Measurements from ENCODE around the gene ATXN2L. TPM values are rescaled to one million over a fixed set of nuclear protein-coding genes. Genes with fewer than 3 reads are reported as not detected.
"Not testable (repeated sequence)": the region's sequence is repeated elsewhere in the genome, so short reads cannot be mapped to it uniquely, and the experiment has no call there.

Gene ATXN2L
- total RNA-seq, 1 experiment from 2014 or later = 82.0 TPM

DNA sequence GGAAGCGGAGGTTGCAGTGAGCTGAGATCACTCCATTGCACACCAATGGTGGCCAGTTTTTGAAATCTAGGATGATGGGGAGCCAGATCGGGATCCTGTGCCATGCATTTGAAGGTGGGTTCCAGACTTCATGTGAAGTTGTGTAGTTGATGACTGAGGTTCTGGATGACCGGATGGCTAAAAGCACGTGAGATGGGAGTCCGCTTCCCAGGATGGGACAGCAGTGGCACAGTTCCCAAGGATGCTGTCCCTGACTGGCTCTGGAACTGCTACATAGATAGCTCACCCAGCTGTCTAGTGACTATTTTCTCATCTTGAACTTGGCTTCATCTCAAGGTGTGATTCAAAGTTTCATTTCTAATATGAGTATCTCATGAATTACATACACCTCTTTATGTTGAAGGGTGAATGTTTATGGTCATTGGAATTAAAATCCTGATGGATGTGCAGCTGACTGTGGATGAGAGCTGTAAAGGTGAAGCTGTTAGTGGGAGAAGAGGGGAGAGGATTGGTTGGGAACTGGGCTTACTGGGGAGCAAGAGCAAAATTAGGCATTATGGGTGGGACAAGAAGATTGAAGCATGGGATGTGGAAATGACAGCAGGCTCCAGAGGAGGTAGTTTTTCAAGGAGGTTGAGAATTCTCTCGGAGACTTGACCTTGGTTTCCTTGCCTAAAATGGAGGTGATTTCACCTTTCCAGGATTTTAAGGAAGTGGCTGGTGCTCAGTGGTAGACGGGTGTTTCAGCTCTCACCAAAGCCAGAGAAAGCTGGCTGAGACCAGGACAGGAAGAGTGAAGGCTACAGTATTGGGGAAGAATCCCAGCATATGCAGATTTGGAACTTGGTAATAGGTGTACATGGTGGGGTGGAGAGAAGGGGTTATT is 15.1 kb downstream of the ATXN2L start:
- no peak for DNase-seq (ENCODE audit: extremely low read depth, low read depth)

DNA sequence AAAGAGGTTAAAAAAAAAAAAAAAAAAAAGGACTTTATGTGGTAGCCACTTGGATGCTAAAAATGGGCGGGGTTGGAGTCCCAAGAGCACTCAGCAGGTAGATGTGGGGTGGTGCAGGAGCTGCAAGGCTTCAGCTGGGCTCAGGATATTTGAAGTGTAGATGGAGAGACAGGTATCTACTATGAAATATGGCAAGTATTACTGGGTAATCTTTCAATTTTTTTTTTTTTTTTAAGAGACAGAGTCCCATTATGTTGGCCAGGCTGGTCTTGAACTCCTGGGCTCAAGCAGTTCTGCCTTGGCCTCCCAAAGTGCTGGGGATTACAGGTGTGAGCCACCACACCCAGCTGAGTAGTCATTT is 15.7 kb downstream of the ATXN2L start:
- no peak for DNase-seq (ENCODE audit: extremely low read depth, low read depth)

GRCh38 chr16:28839004-28839639 is 16.3 kb downstream of the ATXN2L start:
- DNase-seq (ENCODE audit: extremely low read depth, low read depth) = no peak

DNA sequence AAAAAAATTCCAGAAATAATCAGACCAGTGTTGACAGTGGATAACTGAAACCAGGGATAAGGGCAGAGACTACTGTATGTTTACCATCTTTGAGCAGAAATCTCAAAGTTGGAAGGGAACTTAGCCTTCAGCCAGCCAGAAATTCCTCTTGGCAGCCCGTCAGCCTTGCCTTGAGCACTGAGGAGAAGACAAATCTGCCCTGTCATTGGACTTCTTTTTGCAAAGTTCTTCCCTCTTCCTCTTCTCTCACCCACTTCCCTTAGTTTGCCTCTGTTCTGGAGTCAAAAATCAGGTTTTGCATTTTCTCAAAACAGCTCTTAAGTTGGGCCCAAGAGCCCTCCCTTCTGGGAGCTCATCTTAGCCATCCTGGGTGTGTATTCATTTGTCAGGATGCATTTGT is 17.1 kb downstream of the ATXN2L start:
- DNase-seq (ENCODE audit: extremely low read depth, low read depth) = no peak

DNA sequence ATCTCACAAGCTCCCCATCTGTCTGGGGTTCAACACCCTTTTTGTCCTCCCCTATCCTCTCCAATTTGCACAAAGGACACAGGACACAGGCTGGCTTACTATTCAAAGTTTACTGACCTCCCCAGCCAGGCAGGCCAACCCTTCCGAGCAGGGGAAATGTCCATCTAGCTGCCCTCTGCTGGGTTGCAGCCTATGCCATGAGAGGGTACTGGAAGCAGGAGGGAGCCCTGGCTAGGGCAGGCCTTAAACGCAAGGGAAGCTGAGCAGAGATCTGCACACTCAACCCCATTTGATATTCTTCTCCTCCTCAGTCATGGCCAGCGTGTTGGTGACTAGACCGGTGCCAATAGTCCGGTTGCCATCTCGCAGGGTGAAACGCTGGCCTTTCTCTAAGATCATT is 19.9 kb downstream of the ATXN2L start:
- DNase-seq (ENCODE audit: extremely low read depth, low read depth) = no peak

- DNase-seq (ENCODE audit: extremely low read depth, low read depth) = no peak
Observed at GRCh38 chr16:28843766-28844165, 21.0 kb downstream of the ATXN2L start.

DNA sequence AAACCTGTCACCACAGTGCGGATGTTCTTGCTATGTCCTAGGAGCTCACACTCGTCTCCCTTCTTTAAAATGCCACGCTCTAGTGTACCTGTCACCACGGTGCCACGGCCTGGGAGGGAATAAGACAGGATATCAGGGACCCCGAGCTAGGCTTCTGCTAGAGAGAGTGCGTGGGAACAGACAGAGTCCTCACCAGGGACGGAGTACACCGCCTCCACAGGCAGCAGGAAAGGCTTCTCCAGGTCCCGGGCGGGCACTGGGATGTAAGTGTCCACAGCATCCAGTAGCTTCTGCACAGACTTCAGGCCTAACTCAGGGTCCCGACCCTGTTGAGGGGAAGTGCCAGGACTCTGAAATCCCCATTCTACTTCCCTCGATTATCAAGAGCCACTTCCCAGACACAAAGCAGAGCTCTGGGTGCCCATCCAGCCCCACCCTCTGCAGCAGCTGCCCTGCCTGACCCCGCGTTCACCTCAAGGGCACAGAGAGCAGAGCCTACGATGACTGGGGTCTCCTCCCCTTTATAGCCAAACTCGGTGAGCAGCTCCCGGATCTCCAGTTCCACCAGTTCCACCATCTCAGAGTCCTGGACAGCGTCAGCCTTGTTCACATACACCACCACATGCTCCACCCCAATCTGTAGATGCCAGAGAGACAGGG is 21.6 kb downstream of the ATXN2L start:
- DNase-seq (ENCODE audit: extremely low read depth, low read depth) = no peak

- no peak for DNase-seq (ENCODE audit: extremely low read depth, low read depth)
Observed at GRCh38 chr16:28845293-28845692, 22.5 kb downstream of the ATXN2L start.

- DNase-seq (ENCODE audit: extremely low read depth, low read depth) = no peak
Observed at GRCh38 chr16:28845761-28846079, 22.9 kb downstream of the ATXN2L start.

GRCh38 chr16:28846080-28846932 is 23.5 kb downstream of the ATXN2L start, which contains the start of gene TUFM:
TSS of gene TUFM (minus strand) at chr16:28846348. CDS start at chr16:28846269, 79 bp downstream.
- DNase-seq (ENCODE audit: extremely low read depth, low read depth) = peak; percentile 98

DNA sequence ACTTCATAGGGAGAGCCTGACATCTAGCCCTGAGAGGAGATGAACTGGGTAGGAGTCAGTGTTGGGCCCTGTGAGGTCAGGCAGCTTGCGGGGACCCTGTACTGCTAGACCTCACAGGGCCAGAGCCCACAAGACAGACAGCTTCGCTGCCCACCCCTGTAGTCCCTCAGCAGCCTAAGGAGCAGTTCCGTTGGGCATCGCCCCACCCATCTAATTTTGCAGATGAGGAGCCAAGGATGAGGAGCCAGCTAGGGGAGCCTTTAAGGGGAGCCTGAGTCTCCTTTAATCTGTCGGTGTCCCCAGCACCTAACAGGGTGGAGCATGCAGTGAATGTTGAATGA is 24.1 kb downstream of the ATXN2L start:
- no peak for DNase-seq (ENCODE audit: extremely low read depth, low read depth)

- DNase-seq (ENCODE audit: extremely low read depth, low read depth) = no peak
Observed at GRCh38 chr16:28858421-28858820, 35.6 kb downstream of the ATXN2L start.

GRCh38 chr16:28859326-28859725 is 36.5 kb downstream of the ATXN2L start:
- no peak for DNase-seq (ENCODE audit: extremely low read depth, low read depth)

- DNase-seq (ENCODE audit: extremely low read depth, low read depth) = no peak
Observed at GRCh38 chr16:28863929-28864793, 41.4 kb downstream of the ATXN2L start.

DNA sequence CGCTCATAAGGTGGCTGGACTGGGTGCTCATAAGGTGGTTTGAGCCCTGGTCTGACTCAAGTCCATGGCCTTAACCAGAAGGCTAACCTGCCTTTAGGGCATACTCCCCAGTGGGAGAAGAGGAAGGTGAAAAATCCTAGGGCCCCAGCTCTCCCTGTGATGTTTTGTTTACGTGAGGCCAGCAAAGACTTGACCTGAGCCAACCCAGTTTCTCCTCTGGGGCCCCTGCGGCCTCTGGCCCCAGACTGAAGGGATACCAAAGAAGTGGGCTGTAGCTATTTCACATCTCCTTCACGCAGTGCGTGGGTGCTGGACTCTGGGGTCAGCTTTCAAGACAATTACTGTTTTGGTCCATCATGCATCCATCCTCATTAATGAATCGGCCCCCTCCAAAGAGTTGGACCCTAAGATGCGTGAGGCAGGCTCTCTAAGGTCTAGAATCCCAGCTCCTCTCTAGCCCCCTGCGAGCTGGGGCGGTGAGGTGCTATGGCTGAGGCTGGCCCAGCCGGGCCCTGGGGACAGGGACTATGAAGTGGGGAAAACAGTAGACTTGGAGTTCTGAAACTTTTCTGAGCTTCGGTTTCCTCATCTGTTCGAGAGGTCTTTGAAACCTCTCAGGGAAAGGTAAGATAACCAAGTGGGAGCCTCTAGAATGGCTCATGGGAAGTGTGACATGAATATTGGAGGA is 42.3 kb downstream of the ATXN2L start:
- no peak for DNase-seq (ENCODE audit: extremely low read depth, low read depth)

DNA sequence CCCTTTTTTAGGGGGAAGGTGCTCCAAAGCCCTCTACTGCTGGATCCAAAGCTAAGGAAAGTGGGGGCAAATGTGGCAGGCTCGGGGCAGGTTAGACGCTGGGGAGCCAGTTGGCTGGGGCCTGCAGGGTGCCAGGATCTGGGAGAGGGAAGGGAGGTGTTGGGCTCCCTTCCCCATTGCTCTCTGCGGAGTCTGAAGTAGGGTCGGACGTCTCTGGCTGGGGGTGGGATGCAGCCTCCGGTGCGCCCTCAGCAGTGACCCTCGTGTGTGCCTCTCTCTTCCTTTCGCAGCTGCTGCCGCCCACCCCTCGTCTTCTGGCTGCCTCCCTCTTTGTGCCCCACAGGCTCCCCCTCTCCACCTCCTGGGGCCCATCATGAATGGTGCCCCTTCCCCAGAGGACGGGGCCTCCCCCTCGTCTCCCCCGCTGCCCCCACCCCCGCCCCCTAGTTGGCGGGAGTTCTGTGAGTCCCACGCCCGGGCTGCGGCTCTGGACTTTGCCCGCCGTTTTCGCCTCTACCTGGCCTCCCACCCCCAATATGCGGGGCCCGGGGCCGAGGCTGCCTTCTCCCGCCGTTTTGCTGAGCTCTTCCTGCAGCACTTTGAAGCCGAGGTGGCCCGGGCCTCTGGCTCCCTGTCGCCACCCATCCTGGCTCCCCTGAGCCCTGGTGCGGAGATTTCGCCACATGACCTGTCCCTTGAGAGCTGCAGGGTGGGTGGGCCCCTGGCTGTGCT is 43.1 kb downstream of the ATXN2L start:
- no peak for DNase-seq (ENCODE audit: extremely low read depth, low read depth)

DNA sequence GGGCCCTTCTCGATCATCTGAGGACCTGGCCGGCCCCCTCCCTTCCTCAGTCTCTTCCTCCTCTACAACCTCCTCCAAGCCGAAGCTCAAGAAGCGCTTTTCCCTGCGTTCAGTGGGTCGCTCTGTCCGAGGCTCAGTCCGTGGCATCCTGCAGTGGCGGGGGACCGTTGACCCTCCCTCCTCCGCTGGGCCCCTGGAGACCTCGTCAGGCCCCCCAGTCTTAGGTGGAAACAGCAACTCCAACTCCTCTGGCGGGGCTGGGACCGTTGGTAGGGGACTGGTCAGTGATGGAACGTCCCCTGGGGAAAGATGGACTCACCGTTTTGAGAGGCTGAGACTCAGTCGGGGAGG is 43.6 kb downstream of the ATXN2L start:
- no peak for DNase-seq (ENCODE audit: extremely low read depth, low read depth)

DNA sequence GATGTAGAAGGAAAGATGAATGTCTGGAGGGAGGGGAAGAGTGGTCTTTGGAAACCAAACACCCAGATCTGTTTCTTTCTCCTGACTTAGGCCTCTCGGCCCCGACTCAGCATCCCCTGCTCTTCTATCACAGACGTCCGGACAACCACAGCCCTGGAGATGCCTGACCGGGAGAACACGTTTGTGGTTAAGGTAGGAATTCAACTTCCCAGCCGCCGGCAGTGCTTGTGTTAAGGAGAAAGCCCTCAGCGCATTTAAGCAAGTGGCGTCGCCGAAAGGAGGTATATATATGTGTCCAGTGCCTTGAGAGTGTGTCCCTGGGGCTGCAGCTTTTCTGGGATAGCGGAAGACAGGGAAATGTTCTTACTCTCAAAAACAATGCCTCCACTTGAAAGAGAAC is 44.4 kb downstream of the ATXN2L start:
- DNase-seq (ENCODE audit: extremely low read depth, low read depth) = no peak

- DNase-seq (ENCODE audit: extremely low read depth, low read depth) = not testable (repeated sequence)
Observed at GRCh38 chr16:28867646-28868045, 44.8 kb downstream of the ATXN2L start.
